GM18868 (cell line): ENCODE measurements around the gene FAHD1.

Source experiments
- ATAC-seq: cut with Tn5 transposase; IDR thresholded peaks from one replicate; pipeline ENCODE4 v1.9.1; 2021; ENCODE audit warnings: mild to moderate bottlenecking, moderate library complexity; ENCODE audit not compliant: unreplicated experiment

FAHD1 gene

GRCh38 chr16:1878256-1878655, 51.2 kb downstream of the FAHD1 start:
- no peak for ATAC-seq
